ENCODE measurements around the gene PLXDC1.

- TF ChIP-seq CTCF (IDR thresholded peaks at IDR 0.05; ENCODE audit: low read depth, low read length, poor library complexity, severe bottlenecking), result no peak
- TF ChIP-seq EZH2phosphoT487 (IDR thresholded peaks at IDR 0.05; ENCODE audit: borderline replicate concordance, low read length), result no peak
Measured at GRCh38 chr17:39131616-39132015, 19.8 kb downstream of the PLXDC1 start.
